Cortex of kidney (tissue), 1 donor: ENCODE data around the gene DUSP9.
"Not testable (repeated sequence)": the region's sequence is repeated elsewhere in the genome, so short reads cannot be mapped to it uniquely, and the experiment has no call there.

ENCODE experiments used
- DNase-seq: peaks from one replicate; lab custom pipeline; 2025; lab: John Stamatoyannopoulos, UW

DUSP9 gene

GRCh38 chrX:153672531-153673427, 25.8 kb downstream of the DUSP9 start:
- no peak for DNase-seq

GRCh38 chrX:153673428-153674218, 26.6 kb downstream of the DUSP9 start, which contains the start of gene PNCK:
Gene PNCK (minus strand): TSS chrX:153673813. CDS start chrX:153673076, 737 bp downstream.
- DNase-seq = no peak

- DNase-seq = no peak
Measured at GRCh38 chrX:153674219-153674851, 27.3 kb downstream of the DUSP9 start.

- DNase-seq = no peak
Measured at GRCh38 chrX:153681175-153681574, 34.2 kb downstream of the DUSP9 start.

GRCh38 chrX:153683486-153683885, 36.5 kb downstream of the DUSP9 start:
- DNase-seq = not testable (repeated sequence)

GRCh38 chrX:153684467-153685155, 37.6 kb downstream of the DUSP9 start:
- DNase-seq = no peak

GRCh38 chrX:153685156-153685536, 38.1 kb downstream of the DUSP9 start:
- no peak for DNase-seq

- DNase-seq = no peak
Measured at GRCh38 chrX:153685751-153686696, 39.0 kb downstream of the DUSP9 start.

GRCh38 chrX:153686711-153687110, 39.7 kb downstream of the DUSP9 start:
- DNase-seq = no peak

- DNase-seq = no peak
Measured at GRCh38 chrX:153687121-153688039, 40.4 kb downstream of the DUSP9 start, which contains the start of gene SLC6A8. Gene SLC6A8 (plus strand): TSS chrX:153687926. CDS start chrX:153688575, 649 bp downstream.

- DNase-seq = no peak
Measured at GRCh38 chrX:153688071-153688470, 41.1 kb downstream of the DUSP9 start.

GRCh38 chrX:153688506-153688905, 41.5 kb downstream of the DUSP9 start:
- no peak for DNase-seq

- DNase-seq = no peak
Measured at GRCh38 chrX:153688911-153689590, 42.0 kb downstream of the DUSP9 start.

- DNase-seq = no peak
Measured at GRCh38 chrX:153689654-153690465, 42.9 kb downstream of the DUSP9 start.

GRCh38 chrX:153690466-153690865, 43.5 kb downstream of the DUSP9 start:
- no peak for DNase-seq

GRCh38 chrX:153691032-153691827, 44.2 kb downstream of the DUSP9 start:
- DNase-seq = not testable (repeated sequence)

- DNase-seq = no peak
Measured at GRCh38 chrX:153692003-153692402, 45.0 kb downstream of the DUSP9 start.
